ENCODE data around the gene GHRL.

Gene GHRL

DNA sequence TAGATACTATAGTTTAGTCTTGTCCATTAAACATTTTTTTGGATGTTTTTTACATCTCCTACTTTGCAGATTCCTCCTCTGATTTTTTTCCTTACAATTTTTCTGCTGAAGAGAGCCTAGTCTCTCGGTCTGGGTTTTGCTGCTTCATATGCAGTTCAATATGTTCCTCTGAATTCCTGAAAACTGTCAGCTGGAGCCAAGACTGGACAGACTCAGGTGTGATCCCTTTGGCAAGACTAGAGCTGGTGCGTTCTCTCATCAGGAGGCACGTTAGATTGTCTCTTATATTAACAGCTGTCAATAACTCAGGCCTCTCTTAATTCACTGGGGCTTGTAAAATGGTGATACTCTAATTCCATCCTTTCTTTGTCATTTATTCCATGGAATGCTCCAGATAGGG, 13.4 kb upstream of the GHRL start:
- POLR2A ChIA-PET, result interaction anchor here (1.6 kb wide), 1 partner anchor 10 kb away, joined by 5 read pairs; no protein-coding TSS in a partner anchor
- TF ChIP-seq, protein P1, sequence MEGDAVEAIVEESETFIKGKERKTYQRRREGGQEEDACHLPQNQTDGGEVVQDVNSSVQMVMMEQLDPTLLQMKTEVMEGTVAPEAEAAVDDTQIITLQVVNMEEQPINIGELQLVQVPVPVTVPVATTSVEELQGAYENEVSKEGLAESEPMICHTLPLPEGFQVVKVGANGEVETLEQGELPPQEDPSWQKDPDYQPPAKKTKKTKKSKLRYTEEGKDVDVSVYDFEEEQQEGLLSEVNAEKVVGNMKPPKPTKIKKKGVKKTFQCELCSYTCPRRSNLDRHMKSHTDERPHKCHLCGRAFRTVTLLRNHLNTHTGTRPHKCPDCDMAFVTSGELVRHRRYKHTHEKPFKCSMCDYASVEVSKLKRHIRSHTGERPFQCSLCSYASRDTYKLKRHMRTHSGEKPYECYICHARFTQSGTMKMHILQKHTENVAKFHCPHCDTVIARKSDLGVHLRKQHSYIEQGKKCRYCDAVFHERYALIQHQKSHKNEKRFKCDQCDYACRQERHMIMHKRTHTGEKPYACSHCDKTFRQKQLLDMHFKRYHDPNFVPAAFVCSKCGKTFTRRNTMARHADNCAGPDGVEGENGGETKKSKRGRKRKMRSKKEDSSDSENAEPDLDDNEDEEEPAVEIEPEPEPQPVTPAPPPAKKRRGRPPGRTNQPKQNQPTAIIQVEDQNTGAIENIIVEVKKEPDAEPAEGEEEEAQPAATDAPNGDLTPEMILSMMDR (IDR thresholded peaks at IDR 0.05; ENCODE audit: control extremely low read depth, extremely low read depth, low read depth, missing control alignments), result no peak
- no peak for DNase-seq (ENCODE audit: extremely low spot score)
- CTCF ChIA-PET, result no interaction called here

DNA sequence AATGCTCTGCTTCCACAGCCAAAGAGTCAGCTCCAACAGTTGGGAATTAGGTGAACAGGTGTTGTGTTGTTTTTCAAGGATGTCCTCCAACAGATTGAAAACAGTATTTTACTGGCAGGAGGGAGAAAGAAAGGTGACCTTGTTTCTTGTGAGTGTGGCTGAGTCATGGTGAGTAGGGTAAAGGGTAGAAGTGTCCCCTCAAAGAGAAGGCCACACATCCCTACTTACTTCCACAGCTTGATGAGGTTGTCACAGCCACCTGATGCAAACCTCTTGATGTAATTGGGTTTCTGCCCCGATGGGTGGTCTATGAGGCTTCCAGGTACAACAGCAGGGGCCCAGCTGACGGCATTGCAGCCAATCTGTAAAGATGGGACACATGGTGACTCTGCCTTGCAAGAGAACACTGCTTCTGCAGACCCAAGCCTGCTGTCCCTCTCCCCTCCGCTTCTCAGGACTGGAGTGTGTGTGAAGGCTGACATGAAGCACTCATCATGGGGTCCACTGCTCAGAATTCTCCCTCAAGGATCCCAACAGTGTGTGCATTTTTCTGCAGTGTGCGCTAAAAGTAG, 12.7 kb upstream of the GHRL start:
- ChIA-PET POLR2A (interaction anchor here (0.6 to 1.6 kb wide), 3 partner anchors 10 to 123 kb away, joined by 3 to 5 read pairs (median 3); partner anchors contain the start of gene GHRL), CTCF (interaction anchor here (0.7 to 1.5 kb wide), 2 partner anchors 16 to 18 kb away, joined by 3 to 4 read pairs; partner anchors contain the start of gene SEC13)
- no peak for DNase-seq (ENCODE audit: extremely low spot score)
- TF ChIP-seq, protein P1 (IDR thresholded peaks at IDR 0.05; ENCODE audit: control extremely low read depth, extremely low read depth, low read depth, missing control alignments), result no peak

DNA sequence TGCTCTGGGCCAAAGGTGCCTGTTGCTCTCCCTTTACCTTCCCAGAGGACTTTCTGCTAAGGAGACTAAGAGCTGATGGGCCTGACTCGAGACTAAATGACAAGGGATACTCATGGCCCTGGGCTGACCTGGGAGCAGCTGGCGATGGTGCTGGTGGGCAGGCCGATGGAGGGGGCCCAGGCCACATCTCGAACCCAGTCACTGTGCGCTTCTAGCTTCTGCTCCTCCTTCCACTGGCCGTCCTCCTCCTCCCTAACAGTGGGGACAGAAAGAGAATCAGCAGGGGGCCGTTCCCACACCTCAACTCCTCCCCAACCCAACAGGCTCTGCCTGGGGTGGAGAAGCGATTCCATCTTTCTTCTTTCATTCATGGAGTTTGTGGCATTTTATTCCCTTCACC, 12.2 kb upstream of the GHRL start:
- CTCF ChIA-PET, result interaction anchor here (0.7 to 1.8 kb wide), 3 partner anchors 17 to 372 kb away, joined by 3 to 5 read pairs (median 4); partner anchors contain the start of gene SEC13
- DNase-seq (ENCODE audit: extremely low spot score), result no peak
- POLR2A ChIA-PET, result interaction anchor here (0.9 to 2.1 kb wide), 2 partner anchors 12 to 16 kb away, joined by 3 to 6 read pairs; partner anchors contain the start of genes GHRL and SEC13
- TF ChIP-seq, protein P1 (IDR thresholded peaks at IDR 0.05; ENCODE audit: control extremely low read depth, extremely low read depth, low read depth, missing control alignments), result no peak

DNA sequence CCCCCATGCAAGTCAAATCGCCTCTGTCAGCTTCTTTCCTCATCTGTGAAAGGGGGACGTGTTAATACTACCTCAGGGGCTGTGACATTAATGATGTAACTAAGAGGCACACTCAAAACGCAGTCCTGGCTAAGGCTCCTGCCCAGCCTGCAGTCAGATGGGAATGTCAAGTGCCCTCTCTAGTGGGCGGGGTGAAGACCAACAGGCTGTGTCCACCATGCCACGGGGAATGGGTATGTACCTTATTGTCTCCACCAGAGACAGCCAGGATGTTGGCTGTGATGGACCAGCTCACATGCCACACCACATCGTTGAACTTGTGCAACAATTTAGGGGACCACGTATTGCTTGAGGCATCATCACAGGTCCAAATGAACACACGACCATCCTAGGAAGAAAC, 11.0 kb upstream of the GHRL start:
- POLR2A ChIA-PET, result interaction anchor here (1.0 to 2.1 kb wide), 2 partner anchors 10 to 17 kb away, joined by 3 to 6 read pairs; partner anchors contain the start of gene SEC13
- TF ChIP-seq, protein P1 (IDR thresholded peaks at IDR 0.05; ENCODE audit: control extremely low read depth, extremely low read depth, low read depth, missing control alignments), result no peak
- CTCF ChIA-PET, result interaction anchor here (0.9 to 1.8 kb wide), 4 partner anchors 8 to 371 kb away, joined by 3 to 5 read pairs (median 4); partner anchors contain the start of gene CRELD1
- no peak for DNase-seq (ENCODE audit: extremely low spot score)

DNA sequence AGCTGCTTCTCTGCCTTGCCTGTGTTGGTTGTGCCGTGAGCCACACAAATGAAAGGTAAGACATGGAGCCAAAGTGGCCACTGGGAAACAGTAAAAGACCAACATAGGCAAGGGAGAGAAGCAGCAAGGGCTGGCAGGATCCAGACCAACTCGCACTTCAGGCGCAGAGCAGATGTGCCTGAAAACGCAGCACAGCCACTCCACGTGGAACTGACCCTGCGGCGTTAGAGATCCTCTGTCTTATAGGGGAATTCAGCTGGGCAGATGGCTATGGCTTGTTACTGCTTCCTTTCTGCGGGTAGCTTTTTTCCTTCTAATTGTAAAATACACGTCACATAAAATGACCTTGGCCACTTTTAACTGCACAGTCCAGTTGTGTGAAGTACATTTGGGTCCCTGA, 10.4 kb upstream of the GHRL start:
- CTCF ChIA-PET, result interaction anchor here (0.9 to 1.8 kb wide), 4 partner anchors 9 to 371 kb away, joined by 3 to 5 read pairs (median 4); partner anchors contain the start of gene CRELD1
- DNase-seq (ENCODE audit: extremely low spot score), result no peak
- POLR2A ChIA-PET, result interaction anchor here (0.6 to 2.1 kb wide), 4 partner anchors 11 to 422 kb away, joined by 3 to 6 read pairs (median 3); partner anchors contain the start of gene SEC13
- TF ChIP-seq, protein P1 (IDR thresholded peaks at IDR 0.05; ENCODE audit: control extremely low read depth, extremely low read depth, low read depth, missing control alignments), result no peak

DNA sequence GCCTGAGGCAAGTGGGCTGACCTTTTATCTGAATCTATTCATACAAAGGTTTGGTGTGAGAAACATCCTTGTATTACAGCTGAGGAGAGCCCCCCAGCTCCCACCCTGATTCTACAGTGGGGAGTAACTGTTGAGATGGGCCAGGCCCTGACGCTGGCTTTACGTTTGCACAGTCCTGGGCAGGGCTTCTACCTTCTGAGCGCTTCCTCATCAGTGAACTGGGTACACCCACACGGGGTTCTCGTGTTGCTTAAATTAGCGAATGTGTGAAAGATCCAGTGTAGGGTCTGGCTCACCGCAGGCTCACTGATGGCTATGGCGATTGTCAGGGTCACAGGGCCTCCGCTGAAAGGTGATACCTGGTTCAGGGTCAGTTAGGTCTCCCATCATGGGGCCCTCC, 7.3 kb upstream of the GHRL start:
- no peak for DNase-seq (ENCODE audit: extremely low spot score)
- TF ChIP-seq, protein P1 (IDR thresholded peaks at IDR 0.05; ENCODE audit: control extremely low read depth, extremely low read depth, low read depth, missing control alignments), result no peak
- POLR2A ChIA-PET, result no interaction called here
- CTCF ChIA-PET, result interaction anchor here (0.6 to 1.0 kb wide), 2 partner anchors 17 to 37 kb away, joined by 3 read pairs; no protein-coding TSS in a partner anchor

All from GM10248 (cell line).